ENCODE measurements around the gene CADM2.

DNA sequence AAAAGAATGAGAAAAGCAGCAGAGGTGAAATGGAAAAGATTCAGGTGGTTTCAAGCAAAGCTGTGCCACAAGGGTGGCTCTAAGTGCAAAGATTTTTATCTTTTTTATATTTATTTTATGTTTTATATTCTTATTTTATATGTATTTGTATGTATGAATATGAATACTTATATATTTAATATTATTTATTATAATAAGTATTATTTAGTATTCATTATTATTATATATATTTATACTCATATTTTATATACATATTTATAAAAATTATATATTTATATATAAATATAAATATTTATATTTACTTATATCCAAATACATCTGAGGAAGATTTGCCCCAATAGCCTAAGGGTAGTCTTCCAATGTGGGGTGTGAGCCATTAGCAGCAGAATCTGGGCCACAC is 1002.0 kb downstream of the CADM2 start:
- TF ChIP-seq, protein P1, sequence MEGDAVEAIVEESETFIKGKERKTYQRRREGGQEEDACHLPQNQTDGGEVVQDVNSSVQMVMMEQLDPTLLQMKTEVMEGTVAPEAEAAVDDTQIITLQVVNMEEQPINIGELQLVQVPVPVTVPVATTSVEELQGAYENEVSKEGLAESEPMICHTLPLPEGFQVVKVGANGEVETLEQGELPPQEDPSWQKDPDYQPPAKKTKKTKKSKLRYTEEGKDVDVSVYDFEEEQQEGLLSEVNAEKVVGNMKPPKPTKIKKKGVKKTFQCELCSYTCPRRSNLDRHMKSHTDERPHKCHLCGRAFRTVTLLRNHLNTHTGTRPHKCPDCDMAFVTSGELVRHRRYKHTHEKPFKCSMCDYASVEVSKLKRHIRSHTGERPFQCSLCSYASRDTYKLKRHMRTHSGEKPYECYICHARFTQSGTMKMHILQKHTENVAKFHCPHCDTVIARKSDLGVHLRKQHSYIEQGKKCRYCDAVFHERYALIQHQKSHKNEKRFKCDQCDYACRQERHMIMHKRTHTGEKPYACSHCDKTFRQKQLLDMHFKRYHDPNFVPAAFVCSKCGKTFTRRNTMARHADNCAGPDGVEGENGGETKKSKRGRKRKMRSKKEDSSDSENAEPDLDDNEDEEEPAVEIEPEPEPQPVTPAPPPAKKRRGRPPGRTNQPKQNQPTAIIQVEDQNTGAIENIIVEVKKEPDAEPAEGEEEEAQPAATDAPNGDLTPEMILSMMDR (conservative IDR thresholded peaks at IDR 0.05; ENCODE audit: low read depth, low read length) = no peak
- TF ChIP-seq EZH2 (IDR thresholded peaks at IDR 0.05; ENCODE audit: low read length, unreplicated experiment) = no peak
